ENCODE results near the gene TNFRSF1A.

TNFRSF1A gene

GRCh38 chr12:6374028-6374785 is 32.3 kb upstream of the TNFRSF1A start:
- DNase-seq: no peak

GRCh38 chr12:6373022-6373787 is 31.3 kb upstream of the TNFRSF1A start:
- no peak for DNase-seq

GRCh38 chr12:6372403-6373003 is 30.6 kb upstream of the TNFRSF1A start:
- DNase-seq: no peak

GRCh38 chr12:6370994-6371754 is 29.3 kb upstream of the TNFRSF1A start:
- DNase-seq: no peak

GRCh38 chr12:6370576-6370935 is 28.7 kb upstream of the TNFRSF1A start:
- no peak for DNase-seq

GRCh38 chr12:6369916-6370575 is 28.2 kb upstream of the TNFRSF1A start:
- no peak for DNase-seq

GRCh38 chr12:6368906-6369525 is 27.1 kb upstream of the TNFRSF1A start:
- DNase-seq: no peak

- peak; percentile 46 for DNase-seq
These were observed 26.4 kb upstream of the TNFRSF1A start for GRCh38 chr12:6367969-6368892.

GRCh38 chr12:6367065-6367968 is 25.4 kb upstream of the TNFRSF1A start:
- peak; percentile 36 for DNase-seq

GRCh38 chr12:6364044-6364374 is 22.1 kb upstream of the TNFRSF1A start:
- no peak for DNase-seq

- DNase-seq: peak; percentile 83
These were observed 21.6 kb upstream of the TNFRSF1A start for GRCh38 chr12:6363330-6364043.

GRCh38 chr12:6363010-6363329 is 21.1 kb upstream of the TNFRSF1A start:
- DNase-seq: no peak

GRCh38 chr12:6362403-6362802 is 20.5 kb upstream of the TNFRSF1A start:
- DNase-seq: no peak

GRCh38 chr12:6361834-6362233 is 20.0 kb upstream of the TNFRSF1A start:
- DNase-seq: no peak

GRCh38 chr12:6360578-6361490 is 19.0 kb upstream of the TNFRSF1A start:
- no peak for DNase-seq

GRCh38 chr12:6360080-6360571 is 18.2 kb upstream of the TNFRSF1A start:
- no peak for DNase-seq

- DNase-seq: no peak
These were observed 17.0 kb upstream of the TNFRSF1A start for GRCh38 chr12:6358881-6359280.

- DNase-seq: no peak
These were observed 14.5 kb upstream of the TNFRSF1A start for GRCh38 chr12:6356374-6356820.
